Smooth muscle cell (in vitro differentiated cells): ENCODE results near the gene ETFBKMT. TPM values are rescaled to one million over a fixed set of nuclear protein-coding genes. Genes with fewer than 3 reads are reported as not detected.

Source experiments
- DNase-seq: peaks from one replicate; lab custom pipeline; 2025; ENCODE audit not compliant: unreplicated experiment; lab: John Stamatoyannopoulos, UW
- H2AFZ ChIP-seq: fragments of 200-600 bp; sonication (generic); 2 replicates; pipeline ENCODE4 v1.6.0; 2016; ENCODE audit warnings: antibody characterized with exemption, low read depth, mild to moderate bottlenecking
- H3F3A ChIP-seq: fragments of 200-600 bp; sonication (generic); 2 replicates; pipeline ENCODE4 v1.6.0; 2017; ENCODE audit warnings: antibody characterized with exemption, low read depth
- H3K27ac ChIP-seq: fragments of 200-600 bp; sonication (generic); 2 replicates; pipeline ENCODE4 v1.5.1; 2016; ENCODE audit warnings: low read depth, mild to moderate bottlenecking
- H3K27me3 ChIP-seq: fragments of 200-600 bp; sonication (generic); 2 replicates; pipeline ENCODE4 v1.6.1; 2016; ENCODE audit warnings: low read depth, mild to moderate bottlenecking
- H3K36me3 ChIP-seq: fragments of 200-600 bp; sonication (generic); 2 replicates; pipeline ENCODE4 v1.5.1; 2016; ENCODE audit warnings: low read depth
- H3K4me1 ChIP-seq: fragments of 200-600 bp; sonication (generic); 2 replicates; pipeline ENCODE4 v1.5.1; 2016; ENCODE audit warnings: low read depth
- H3K4me2 ChIP-seq: fragments of 200-600 bp; sonication (generic); 2 replicates; pipeline ENCODE4 v1.6.0; 2016; ENCODE audit warnings: mild to moderate bottlenecking
- H3K4me3 ChIP-seq: fragments of 200-600 bp; sonication (generic); 2 replicates; pipeline ENCODE4 v1.5.1; 2016; ENCODE audit warnings: mild to moderate bottlenecking
- H3K79me2 ChIP-seq: fragments of 200-600 bp; sonication (generic); 2 replicates; pipeline ENCODE4 v1.6.0; 2016; ENCODE audit warnings: low read depth, mild to moderate bottlenecking
- H3K9ac ChIP-seq: fragments of 200-600 bp; sonication (generic); 2 replicates; pipeline ENCODE4 v1.6.0; 2016; ENCODE audit warnings: low read depth
- H3K9me3 ChIP-seq: fragments of 200-600 bp; sonication (generic); replicated peaks from 2 replicates; pipeline ENCODE4 v1.5.1; 2016; ENCODE audit warnings: low read depth
- H4K20me1 ChIP-seq: fragments of 200-600 bp; sonication (generic); 2 replicates; pipeline ENCODE4 v1.6.0; 2016; ENCODE audit warnings: low read depth
- WGBS: methylation state at CpG from one replicate; pipeline ENCODE4 v1.1.7; 2016; ENCODE audit warnings: low lambda C conversion rate; 5-methylcytosine and 5-hydroxymethylcytosine counted together
- polyA plus RNA-seq: library from polyadenylated mRNA; unstranded; fragments of >200 nt; fragmentation: Nextera tagmentation; extraction: Ambion mirVana; gene quantifications from 2 replicates; pipeline ENCODE4 v1.2.1, GENCODE V29; 2016
- total RNA-seq: library from RNA; depleted of rRNA; stranded (reverse); fragments of >200 nt; gene quantifications from 2 replicates; pipeline ENCODE4 v1.2.3, GENCODE V29; 2014
- TF ChIP-seq, protein P1 (sequence below): fragments of 200-600 bp; sonication (generic); IDR thresholded peaks from 2 replicates; pipeline ENCODE4 v1.5.1; 2017; ENCODE audit warnings: borderline replicate concordance, mild to moderate bottlenecking, antibody characterized with exemption; ENCODE audit not compliant: insufficient read depth, poor library complexity, severe bottlenecking

Gene ETFBKMT
- total and polyA plus RNA-seq, 2 experiments from 2014 or later, result 1.7 to 2.2 TPM

GRCh38 chr12:31658471-31659086 is 909 bp upstream of the ETFBKMT start:
- Histone ChIP-seq H3K4me2 (peak overlapping the region; percentile 97), H2AFZ (peak overlapping the region; percentile 100), H3K36me3 (no peaks in the 10 kb centered on the region), H3K27ac (peak overlapping the region; percentile 92), H3K4me1 (peaks cover 6% of the 10 kb centered on the region), H3K27me3 (no peaks in the 10 kb centered on the region), H3K9me3 (no peaks in the 10 kb centered on the region), H3K4me3 (peak overlapping the region; percentile 75), H4K20me1 (no peaks in the 10 kb centered on the region), H3K79me2 (no peaks in the 10 kb centered on the region), H3F3A (no peaks in the 10 kb centered on the region), H3K9ac (peak overlapping the region; percentile 90)
- 25% methylated on average over 11 of the region's 11 CpGs for WGBS
- DNase-seq, result no peak
- TF ChIP-seq, protein P1, sequence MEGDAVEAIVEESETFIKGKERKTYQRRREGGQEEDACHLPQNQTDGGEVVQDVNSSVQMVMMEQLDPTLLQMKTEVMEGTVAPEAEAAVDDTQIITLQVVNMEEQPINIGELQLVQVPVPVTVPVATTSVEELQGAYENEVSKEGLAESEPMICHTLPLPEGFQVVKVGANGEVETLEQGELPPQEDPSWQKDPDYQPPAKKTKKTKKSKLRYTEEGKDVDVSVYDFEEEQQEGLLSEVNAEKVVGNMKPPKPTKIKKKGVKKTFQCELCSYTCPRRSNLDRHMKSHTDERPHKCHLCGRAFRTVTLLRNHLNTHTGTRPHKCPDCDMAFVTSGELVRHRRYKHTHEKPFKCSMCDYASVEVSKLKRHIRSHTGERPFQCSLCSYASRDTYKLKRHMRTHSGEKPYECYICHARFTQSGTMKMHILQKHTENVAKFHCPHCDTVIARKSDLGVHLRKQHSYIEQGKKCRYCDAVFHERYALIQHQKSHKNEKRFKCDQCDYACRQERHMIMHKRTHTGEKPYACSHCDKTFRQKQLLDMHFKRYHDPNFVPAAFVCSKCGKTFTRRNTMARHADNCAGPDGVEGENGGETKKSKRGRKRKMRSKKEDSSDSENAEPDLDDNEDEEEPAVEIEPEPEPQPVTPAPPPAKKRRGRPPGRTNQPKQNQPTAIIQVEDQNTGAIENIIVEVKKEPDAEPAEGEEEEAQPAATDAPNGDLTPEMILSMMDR, result no peak

- Histone ChIP-seq H2AFZ (no peak overlapping the region), H3K9ac (no peak overlapping the region), H3K27ac (no peak overlapping the region), H3K36me3 (no peaks in the 10 kb centered on the region), H3K79me2 (no peaks in the 10 kb centered on the region), H4K20me1 (no peaks in the 10 kb centered on the region), H3K4me2 (no peak overlapping the region), H3K9me3 (no peaks in the 10 kb centered on the region), H3F3A (no peaks in the 10 kb centered on the region), H3K4me3 (no peak overlapping the region), H3K4me1 (peaks cover 6% of the 10 kb centered on the region), H3K27me3 (no peaks in the 10 kb centered on the region)
- DNase-seq, result no peak
- TF ChIP-seq, protein P1, result no peak
- 95% methylated on average over 6 of the region's 6 CpGs for WGBS
These were observed 2.8 kb downstream of the ETFBKMT start for GRCh38 chr12:31662176-31662849.

DNA sequence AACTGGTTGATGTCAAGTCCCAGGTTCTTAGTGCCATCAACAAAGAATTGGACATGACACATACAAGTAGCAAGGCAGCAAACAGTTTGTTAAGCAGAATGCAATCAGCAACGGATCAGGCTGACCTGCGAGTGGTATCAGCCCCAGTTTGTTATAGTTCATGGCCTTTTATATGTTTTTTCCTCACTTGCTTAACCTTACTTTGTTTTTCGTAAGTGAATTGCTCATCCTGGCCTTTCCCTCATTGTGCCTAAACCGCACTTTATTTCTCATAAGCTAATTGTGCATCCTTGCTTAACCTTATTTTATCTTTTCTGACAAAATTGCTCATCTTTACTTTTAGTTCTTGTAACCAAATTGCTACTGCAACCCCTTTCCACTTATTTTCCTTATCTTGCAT is 4.1 kb downstream of the ETFBKMT start:
- DNase-seq, result no peak
- Histone ChIP-seq H3K9ac (no peak overlapping the region), H3K4me1 (peaks cover 3% of the 10 kb centered on the region), H3K36me3 (no peaks in the 10 kb centered on the region), H3K27me3 (no peaks in the 10 kb centered on the region), H2AFZ (no peak overlapping the region), H3K27ac (no peak overlapping the region), H3K9me3 (peaks cover under 1% of the 10 kb centered on the region), H3F3A (no peaks in the 10 kb centered on the region), H3K4me2 (no peak overlapping the region), H3K79me2 (no peaks in the 10 kb centered on the region), H4K20me1 (no peaks in the 10 kb centered on the region), H3K4me3 (no peak overlapping the region)
- 81% methylated on average over 4 of the region's 4 CpGs for WGBS
- TF ChIP-seq, protein P1, result no peak
